Keratinocyte (primary cell): ENCODE results near the gene GPAT3. TPM values are rescaled to one million over a fixed set of nuclear protein-coding genes. Genes with fewer than 3 reads are reported as not detected.
A peak's percentile ranks its signal among the peaks of the same experiment; 100 is the strongest.
"Not testable (repeated sequence)": the region's sequence is repeated elsewhere in the genome, so short reads cannot be mapped to it uniquely, and the experiment has no call there.

Source experiments
- DNase-seq: peaks from one replicate; pipeline ENCODE4 v3.0.0-alpha.2; 2011; ENCODE audit warnings: low read depth, missing footprints, low spot score
- FAIRE-seq: peaks from 2 replicates; lab custom pipeline; 2011; peaks lifted over from hg19 to GRCh38; lab: Jason Lieb, UNC
- H2AFZ ChIP-seq: 2 replicates; pipeline ENCODE4 v1.6.0; 2012; ENCODE audit warnings: low read length, control low read depth, inconsistent platforms; ENCODE audit not compliant: control insufficient read depth
- H3K27ac ChIP-seq: 2 replicates; pipeline ENCODE4 v1.5.1; 2011; ENCODE audit warnings: low read length; ENCODE audit not compliant: control insufficient read depth, insufficient read depth
- H3K27me3 ChIP-seq: 3 replicates; pipeline ENCODE4 v1.6.0; 2011; ENCODE audit warnings: low read length; ENCODE audit not compliant: control insufficient read depth, insufficient read depth; ENCODE audit errors: extremely low read depth
- H3K36me3 ChIP-seq, 2 experiments: 2 replicates in 1 of 2; 3 replicates in 1 of 2; pipeline ENCODE4 v1.5.1; 2011; ENCODE audit warnings: low read length in 2 of 2, mild to moderate bottlenecking in 1 of 2; ENCODE audit not compliant: control insufficient read depth in 2 of 2, insufficient read depth in 2 of 2; ENCODE audit errors: extremely low read depth in 1 of 2
- H3K4me1 ChIP-seq: 3 replicates; pipeline ENCODE4 v1.5.1; 2011; ENCODE audit warnings: low read length; ENCODE audit not compliant: control insufficient read depth, insufficient read depth; ENCODE audit errors: extremely low read depth
- H3K4me2 ChIP-seq: 3 replicates; pipeline ENCODE4 v1.6.0; 2011; ENCODE audit warnings: low read depth, low read length; ENCODE audit not compliant: control insufficient read depth, insufficient read depth; ENCODE audit errors: extremely low read depth
- H3K4me3 ChIP-seq, 3 experiments: fragments of 200-600 bp in 1 of 3; sonication (generic) in 1 of 3; 2 replicates in 2 of 3; 3 replicates in 1 of 3; pipeline ENCODE4 v1.5.1; 2011 to 2016; ENCODE audit warnings: low read length in 3 of 3, mild to moderate bottlenecking in 3 of 3, control low read depth in 2 of 3, inconsistent platforms in 1 of 3, low read depth in 1 of 3, mixed read lengths in 1 of 3, mixed run types in 1 of 3, moderate library complexity in 1 of 3; ENCODE audit not compliant: control insufficient read depth in 2 of 3, insufficient read depth in 2 of 3; ENCODE audit errors: extremely low read depth in 1 of 3
- H3K79me2 ChIP-seq: 2 replicates; pipeline ENCODE4 v1.6.0; 2012; ENCODE audit warnings: low read length; ENCODE audit not compliant: control insufficient read depth, insufficient read depth
- H3K9ac ChIP-seq: 3 replicates; pipeline ENCODE4 v1.6.0; 2011; ENCODE audit warnings: low read length; ENCODE audit not compliant: control insufficient read depth, insufficient read depth; ENCODE audit errors: extremely low read depth
- H3K9me1 ChIP-seq: 3 replicates; pipeline ENCODE4 v1.6.0; 2011; ENCODE audit warnings: low read length; ENCODE audit not compliant: control insufficient read depth, insufficient read depth; ENCODE audit errors: extremely low read depth
- H3K9me3 ChIP-seq: 2 replicates; pipeline ENCODE4 v1.5.1; 2012; ENCODE audit warnings: low read depth, low read length; ENCODE audit not compliant: control insufficient read depth
- H4K20me1 ChIP-seq: 3 replicates; pipeline ENCODE4 v1.6.0; 2011; ENCODE audit warnings: low read length; ENCODE audit not compliant: control insufficient read depth, insufficient read depth; ENCODE audit errors: extremely low read depth
- EZH2 ChIP-seq: IDR thresholded peaks from one replicate; pipeline ENCODE4 v1.6.1; 2012; ENCODE audit warnings: inconsistent platforms, mild to moderate bottlenecking, low read length, moderate library complexity
- dilution Hi-C: fragments of 300-500 bp; cut with MboI; formaldehyde crosslinking; loops from one replicate; pipeline ENCODE4 v1.7.0; 2020; ENCODE audit warnings: low sequenced_read_pairs; ENCODE audit not compliant: extremely low pct_ligation_motif_present
- polyA plus RNA-seq, 5 experiments: library from polyadenylated mRNA; depleted of rRNA in 3 of 5; stranded (reverse) in 3 of 5; stranded (forward) in 1 of 5; unstranded in 1 of 5; fragments of >200 nt; gene quantifications; 1 replicate in 1 of 5; 2 replicates in 3 of 5; 3 replicates in 1 of 5; pipeline versions ENCODE4 v1.2.1 to v1.2.3, GENCODE V29; 2011 to 2012; ENCODE audit warnings: missing spikeins in 2 of 5, low read depth in 1 of 5, low replicate concordance in 1 of 5
- TF ChIP-seq, protein P1 (sequence below), 3 experiments: IDR thresholded peaks in 1 of 3; conservative IDR thresholded peaks in 1 of 3; optimal IDR thresholded peaks in 1 of 3; 2 replicates in 2 of 3; 3 replicates in 1 of 3; pipeline versions ENCODE3 to v1.5.1; 2011; ENCODE audit warnings: low read length in 3 of 3, mild to moderate bottlenecking in 3 of 3, moderate library complexity in 2 of 3, control low read depth in 1 of 3, inconsistent platforms in 1 of 3; ENCODE audit not compliant: insufficient read depth in 2 of 3; ENCODE audit errors: extremely low read depth in 1 of 3

Gene GPAT3
- polyA plus RNA-seq, 1 donor (not counting 4 experiments of a cell fraction or from before 2014, with no cell fraction given): 2.4 TPM

DNA sequence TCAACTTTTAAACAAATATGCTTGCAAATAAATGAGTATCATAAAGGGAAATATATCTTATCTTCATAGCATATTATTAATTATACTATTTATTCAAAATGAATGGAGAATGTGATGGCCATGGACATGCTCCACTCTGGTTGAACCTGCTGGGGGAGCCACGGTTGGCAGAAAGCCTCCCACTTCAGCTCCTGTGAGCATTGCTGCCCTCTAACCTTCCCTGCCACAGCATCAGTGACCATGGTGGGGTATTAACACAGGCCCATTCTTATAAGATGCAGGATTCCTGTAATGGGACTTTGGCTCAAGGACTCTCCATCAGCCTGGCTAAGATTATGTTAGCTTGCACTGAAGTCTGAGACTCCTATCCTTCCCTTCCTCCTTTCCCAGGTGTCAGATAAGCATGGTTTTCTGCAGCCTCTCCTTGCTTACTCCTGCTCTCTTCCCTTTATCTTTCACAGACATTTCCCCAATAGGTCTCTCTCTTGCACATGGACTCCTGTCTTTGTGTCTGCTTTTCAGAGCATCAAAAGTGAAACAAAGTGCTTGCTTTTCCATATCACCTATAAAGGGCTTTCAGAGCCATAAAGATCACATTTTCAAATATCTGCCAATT lies 46.1 kb upstream of the GPAT3 start:
- H3K36me3 ChIP-seq: no peaks in the 10 kb centered on the region
- no peak overlapping the region for H3K4me3 ChIP-seq
- TF ChIP-seq, protein P1, sequence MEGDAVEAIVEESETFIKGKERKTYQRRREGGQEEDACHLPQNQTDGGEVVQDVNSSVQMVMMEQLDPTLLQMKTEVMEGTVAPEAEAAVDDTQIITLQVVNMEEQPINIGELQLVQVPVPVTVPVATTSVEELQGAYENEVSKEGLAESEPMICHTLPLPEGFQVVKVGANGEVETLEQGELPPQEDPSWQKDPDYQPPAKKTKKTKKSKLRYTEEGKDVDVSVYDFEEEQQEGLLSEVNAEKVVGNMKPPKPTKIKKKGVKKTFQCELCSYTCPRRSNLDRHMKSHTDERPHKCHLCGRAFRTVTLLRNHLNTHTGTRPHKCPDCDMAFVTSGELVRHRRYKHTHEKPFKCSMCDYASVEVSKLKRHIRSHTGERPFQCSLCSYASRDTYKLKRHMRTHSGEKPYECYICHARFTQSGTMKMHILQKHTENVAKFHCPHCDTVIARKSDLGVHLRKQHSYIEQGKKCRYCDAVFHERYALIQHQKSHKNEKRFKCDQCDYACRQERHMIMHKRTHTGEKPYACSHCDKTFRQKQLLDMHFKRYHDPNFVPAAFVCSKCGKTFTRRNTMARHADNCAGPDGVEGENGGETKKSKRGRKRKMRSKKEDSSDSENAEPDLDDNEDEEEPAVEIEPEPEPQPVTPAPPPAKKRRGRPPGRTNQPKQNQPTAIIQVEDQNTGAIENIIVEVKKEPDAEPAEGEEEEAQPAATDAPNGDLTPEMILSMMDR (optimal IDR thresholded peaks at IDR 0.05 in 1 of 3, IDR thresholded peaks at IDR 0.05 in 1 of 3, conservative IDR thresholded peaks at IDR 0.05 in 1 of 3; ENCODE audit: extremely low read depth in 1 of 3, insufficient read depth in 2 of 3, low read length in 3 of 3): peak in 1 of 3 experiments; percentile 7
- no peak for TF ChIP-seq EZH2
- H3K4me1 ChIP-seq: peaks cover 11% of the 10 kb centered on the region
- no peak overlapping the region for H3K27ac ChIP-seq
- dilution Hi-C loops: no loop called here
- H3K79me2 ChIP-seq: no peaks in the 10 kb centered on the region
- FAIRE-seq (no peak), DNase-seq (no peak)
- no peaks in the 10 kb centered on the region for H3K27me3 ChIP-seq
- H4K20me1 ChIP-seq: no peaks in the 10 kb centered on the region
- H3K9ac ChIP-seq: no peak overlapping the region
- H3K4me2 ChIP-seq: no peak overlapping the region
- H3K9me1 ChIP-seq: no peaks in the 10 kb centered on the region
- H2AFZ ChIP-seq: peak overlapping the region; percentile 4
- H3K9me3 ChIP-seq: no peaks in the 10 kb centered on the region

DNA sequence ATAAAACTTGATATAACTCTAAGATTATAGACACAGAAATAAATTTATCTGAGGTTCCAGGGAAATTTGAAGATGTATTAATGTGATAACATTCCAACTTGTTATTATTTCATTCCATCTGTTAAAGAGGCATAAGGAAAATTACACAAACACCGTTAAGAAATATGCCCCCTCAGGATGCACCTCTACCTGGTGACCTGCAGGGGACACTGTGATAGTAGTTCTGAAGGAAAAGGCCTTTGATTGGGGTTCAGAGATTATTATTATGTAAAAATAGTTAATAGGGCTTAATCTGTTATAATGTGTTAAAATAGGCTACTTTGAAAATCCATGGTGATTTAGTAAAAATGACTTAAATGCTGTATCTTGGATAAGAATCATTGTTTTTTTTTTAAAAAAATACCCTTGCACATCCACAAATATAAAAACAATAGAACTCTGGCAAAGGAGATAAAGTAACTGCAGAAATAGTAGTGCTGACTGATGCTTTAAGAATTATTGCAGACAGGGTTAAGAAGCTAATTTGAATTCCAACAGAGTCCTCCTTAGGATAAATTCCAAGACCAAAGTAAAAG lies 44.9 kb upstream of the GPAT3 start:
- FAIRE-seq (peak; percentile 32), DNase-seq (no peak)
- dilution Hi-C loops: no loop called here
- no peak for TF ChIP-seq EZH2
- TF ChIP-seq, protein P1 (optimal IDR thresholded peaks at IDR 0.05 in 1 of 3, IDR thresholded peaks at IDR 0.05 in 1 of 3, conservative IDR thresholded peaks at IDR 0.05 in 1 of 3; ENCODE audit: extremely low read depth in 1 of 3, insufficient read depth in 2 of 3, low read length in 3 of 3): peak; percentile 73 to 87 (median 76)
- Histone ChIP-seq H3K36me3 (no peaks in the 10 kb centered on the region), H3K9me1 (no peaks in the 10 kb centered on the region), H3K27me3 (no peaks in the 10 kb centered on the region), H2AFZ (no peak overlapping the region), H3K4me3 (no peak overlapping the region), H4K20me1 (no peaks in the 10 kb centered on the region), H3K4me1 (peaks cover 6% of the 10 kb centered on the region), H3K9ac (no peak overlapping the region), H3K9me3 (no peaks in the 10 kb centered on the region), H3K4me2 (no peak overlapping the region), H3K79me2 (no peaks in the 10 kb centered on the region), H3K27ac (no peak overlapping the region)

DNA sequence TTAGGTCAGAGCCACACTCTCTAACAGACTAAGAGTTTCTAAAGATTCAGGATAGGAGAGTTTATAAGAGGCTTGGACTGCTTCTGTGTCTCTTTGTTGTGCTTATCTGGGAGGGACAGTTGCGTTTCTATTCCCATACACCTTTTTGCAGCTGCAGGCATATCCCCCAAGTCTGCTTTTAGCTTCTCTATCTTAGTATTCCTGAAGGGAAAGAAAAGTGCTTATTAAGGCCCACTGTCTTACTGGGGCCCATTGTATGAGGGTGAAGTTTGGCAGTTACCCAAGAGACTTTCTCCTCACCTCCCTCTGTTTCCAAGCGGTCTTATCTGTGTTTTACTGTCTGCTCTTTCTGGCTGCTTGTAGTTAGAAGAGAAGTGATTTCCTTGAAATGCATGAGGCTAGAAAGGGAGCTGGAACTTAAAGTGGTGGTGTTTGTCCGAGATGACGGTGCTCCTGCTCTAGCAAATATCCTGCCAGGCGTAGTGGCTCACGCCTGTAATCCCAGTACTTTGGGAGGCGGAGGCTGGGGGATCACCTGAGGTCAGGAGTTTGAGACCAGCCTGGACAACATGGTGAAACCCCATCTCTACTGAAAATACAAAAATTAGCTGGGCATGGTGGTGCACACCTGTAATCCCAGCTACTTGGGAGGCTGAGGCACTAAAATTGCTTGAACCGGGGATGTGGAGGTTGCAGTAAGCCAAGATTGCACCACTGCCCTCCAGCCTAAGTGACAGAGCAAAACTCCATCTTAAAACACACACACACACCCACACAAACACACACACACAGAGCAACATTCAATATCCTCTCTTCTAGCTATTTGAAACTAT lies 39.6 kb upstream of the GPAT3 start:
- H3K79me2 ChIP-seq, H3K4me1 ChIP-seq, H3K9me3 ChIP-seq, H3K27ac ChIP-seq, H2AFZ ChIP-seq, H3K4me2 ChIP-seq, DNase-seq, H4K20me1 ChIP-seq, FAIRE-seq, dilution Hi-C loops, H3K9me1 ChIP-seq, H3K36me3 ChIP-seq, H3K9ac ChIP-seq, H3K27me3 ChIP-seq, H3K4me3 ChIP-seq: not testable (repeated sequence)
